LNCaP clone FGC (cell line): ENCODE measurements around the gene DPM3.

ENCODE experiments used
- DNase-seq: peaks from one replicate; pipeline ENCODE4 v3.0.0-alpha.2; 2011; ENCODE audit warnings: low read depth
- H3K4me3 ChIP-seq: 2 replicates; pipeline ENCODE4 v1.5.1; 2011; ENCODE audit warnings: mild to moderate bottlenecking, low read depth, low read length, control low read depth
- CTCF ChIP-seq: IDR thresholded peaks from 2 replicates; pipeline ENCODE4 v1.5.1; 2012; ENCODE audit warnings: mild to moderate bottlenecking; ENCODE audit not compliant: control insufficient read depth, insufficient read depth; ENCODE audit errors: extremely low read depth

The DPM3 gene

GRCh38 chr1:155110826-155111225 is 29.5 kb downstream of the DPM3 start:
- no peak for DNase-seq
- TF ChIP-seq CTCF: no peak
- H3K4me3 ChIP-seq: no peak overlapping the region

- H3K4me3 ChIP-seq: no peak overlapping the region
- no peak for DNase-seq
- no peak for TF ChIP-seq CTCF
Measured at GRCh38 chr1:155110381-155110780, 29.9 kb downstream of the DPM3 start.

- no peak overlapping the region for H3K4me3 ChIP-seq
- TF ChIP-seq CTCF: no peak
- no peak for DNase-seq
Measured at GRCh38 chr1:155108296-155108695, 32.0 kb downstream of the DPM3 start.

GRCh38 chr1:155107309-155108264 is 32.7 kb downstream of the DPM3 start:
- no peak for TF ChIP-seq CTCF
- H3K4me3 ChIP-seq: no peak overlapping the region
- no peak for DNase-seq

- TF ChIP-seq CTCF: no peak
Measured at GRCh38 chr1:155106862-155107261, 33.5 kb downstream of the DPM3 start.

GRCh38 chr1:155105604-155106011 is 34.7 kb downstream of the DPM3 start:
- no peak for TF ChIP-seq CTCF
- DNase-seq: no peak
- H3K4me3 ChIP-seq: no peak overlapping the region

More at GRCh38 chr1:155106862-155107261, 33.5 kb downstream of the DPM3 start:
- H3K4me3 ChIP-seq: no peak overlapping the region
- no peak for DNase-seq
